Activated T-cell treated with anti-CD3 and anti-CD28 coated beads for 24 hours (primary cell): ENCODE results near the gene IGBP1.
"Not testable (repeated sequence)": the region's sequence is repeated elsewhere in the genome, so short reads cannot be mapped to it uniquely, and the experiment has no call there.

Experiments
- DNase-seq: peaks from one replicate; pipeline ENCODE4 v3.0.0-alpha.2; 2020; ENCODE audit warnings: low read depth

The IGBP1 gene

GRCh38 chrX:70168238-70169188, 35.3 kb downstream of the IGBP1 start:
- no peak for DNase-seq

- DNase-seq: no peak
Measured at GRCh38 chrX:70169281-70169680, 36.0 kb downstream of the IGBP1 start.

GRCh38 chrX:70171624-70172023, 38.4 kb downstream of the IGBP1 start:
- DNase-seq: no peak

- DNase-seq: no peak
Measured at GRCh38 chrX:70172221-70172620, 39.0 kb downstream of the IGBP1 start.

DNA sequence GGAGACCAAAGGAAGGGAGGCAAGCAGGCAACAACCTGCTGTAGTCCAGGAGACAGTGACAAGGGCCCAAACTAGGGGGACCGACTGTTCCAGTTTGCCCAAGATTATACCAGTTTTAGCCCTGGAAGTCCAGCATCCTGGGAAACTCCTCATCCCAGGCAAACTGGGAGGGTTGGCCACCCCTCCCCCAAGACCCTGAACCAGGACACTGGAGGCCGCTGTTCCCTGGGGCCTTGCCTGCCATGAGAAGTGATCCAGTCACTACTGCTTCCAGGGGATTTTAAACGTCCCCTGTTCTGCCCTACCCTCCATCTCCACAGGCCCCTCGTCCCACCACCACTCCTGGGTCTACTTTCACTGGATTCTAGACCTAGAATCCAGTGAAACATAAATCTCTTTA, 39.7 kb downstream of the IGBP1 start:
- DNase-seq: no peak

GRCh38 chrX:70174754-70175153, 41.5 kb downstream of the IGBP1 start:
- no peak for DNase-seq

GRCh38 chrX:70175338-70175737, 42.1 kb downstream of the IGBP1 start:
- DNase-seq: no peak

DNA sequence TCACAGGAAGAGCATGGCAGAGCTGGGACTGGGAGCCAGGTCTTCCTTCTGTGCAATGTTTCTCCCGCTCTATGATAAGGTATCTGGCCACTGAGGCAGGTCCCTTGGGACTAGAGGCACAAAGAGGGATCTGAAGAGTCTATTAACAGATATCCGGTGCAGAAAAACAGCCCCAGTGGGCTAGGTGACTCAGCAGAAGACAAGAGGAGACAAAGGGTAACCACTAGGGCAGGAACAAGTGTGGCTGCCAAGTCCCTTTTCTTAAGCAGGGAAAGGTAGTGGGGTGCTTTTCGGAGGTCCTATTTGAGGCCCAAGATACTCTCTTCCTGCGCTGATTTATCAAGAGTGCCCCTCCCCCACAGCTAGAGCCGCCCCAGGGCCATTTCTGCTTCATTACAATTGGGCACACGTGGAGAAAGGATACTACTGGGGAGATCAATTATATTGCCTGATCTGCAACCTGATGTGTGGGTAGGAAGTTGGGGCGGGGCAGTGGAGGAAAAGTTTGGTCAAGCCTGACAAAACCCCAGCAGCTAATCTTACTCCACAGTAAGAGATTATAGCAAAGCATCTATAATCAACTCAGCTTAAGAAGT, 43.8 kb downstream of the IGBP1 start, which contains the start of gene DGAT2L6:
TSS of gene DGAT2L6 (plus strand) at position 546 of the 596 bp plus-strand sequence. CDS start 100 bp downstream, outside the sequence.
- no peak for DNase-seq

DNA sequence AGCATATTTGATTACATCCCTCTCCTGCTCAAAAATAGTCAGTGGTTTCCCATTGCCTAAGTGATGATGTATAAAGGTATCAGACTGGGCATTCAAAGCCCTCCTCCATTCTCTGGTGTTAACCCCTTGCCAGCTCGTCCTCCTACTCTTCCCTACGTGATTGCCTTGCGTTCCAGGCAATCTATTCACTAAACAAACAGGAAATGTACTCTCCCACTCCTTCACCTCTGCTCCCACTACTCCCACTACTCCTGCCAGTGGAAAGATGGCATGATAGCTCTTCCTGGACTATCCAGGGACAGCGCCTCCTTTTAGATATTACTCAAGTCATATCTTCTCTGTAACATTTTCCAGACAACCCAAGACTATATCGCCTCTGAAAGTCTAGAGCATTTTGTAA, 49.8 kb downstream of the IGBP1 start:
- DNase-seq: no peak

GRCh38 chrX:70190225-70190624, 57.0 kb downstream of the IGBP1 start:
- DNase-seq: no peak

- DNase-seq: peak; percentile 42
Measured at GRCh38 chrX:70196961-70197720, 63.9 kb downstream of the IGBP1 start.

DNA sequence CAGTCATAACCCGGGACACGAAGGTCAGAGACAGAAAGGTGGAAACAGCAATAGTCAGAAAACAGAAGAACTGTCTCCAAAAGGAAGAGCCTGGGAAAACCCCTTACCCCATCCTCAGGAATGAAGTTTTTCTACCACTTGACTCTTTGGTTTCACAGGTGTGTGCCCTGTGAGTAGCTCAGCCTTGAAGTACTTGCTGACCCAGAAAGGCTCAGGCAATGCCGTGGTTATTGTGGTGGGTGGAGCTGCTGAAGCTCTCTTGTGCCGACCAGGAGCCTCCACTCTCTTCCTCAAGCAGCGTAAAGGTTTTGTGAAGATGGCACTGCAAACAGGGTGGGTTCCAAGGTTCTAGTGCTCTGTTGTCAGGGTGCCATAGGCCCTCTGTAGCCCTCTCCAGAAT, 68.5 kb downstream of the IGBP1 start:
- DNase-seq: no peak

- no peak for DNase-seq
Measured at GRCh38 chrX:70208479-70208878, 75.2 kb downstream of the IGBP1 start.

- DNase-seq: not testable (repeated sequence)
Measured at GRCh38 chrX:70209570-70209969, 76.3 kb downstream of the IGBP1 start.
